PFSK-1 (cell line): ENCODE measurements around the gene COX8C.

ENCODE experiments used
- FOXP2 ChIP-seq: optimal IDR thresholded peaks from 2 replicates; pipeline ENCODE3; 2011; ENCODE audit warnings: borderline replicate concordance, control low read depth, inconsistent platforms; ENCODE audit not compliant: insufficient read depth; ENCODE audit errors: extremely low read length, extremely low read depth
- POLR2AphosphoS5 ChIP-seq: IDR thresholded peaks from 2 replicates; pipeline ENCODE4 v1.6.1; 2012; ENCODE audit warnings: low read depth, mild to moderate bottlenecking, control low read depth, low read length, moderate library complexity
- REST ChIP-seq, 2 experiments: IDR thresholded peaks; 2 replicates each; pipeline versions ENCODE4 v1.6.1 to v1.8.0; 2011 to 2012; ENCODE audit warnings: low read depth in 2 of 2, low read length in 2 of 2, control low read depth in 1 of 2, inconsistent platforms in 1 of 2, mild to moderate bottlenecking in 1 of 2, moderate library complexity in 1 of 2; ENCODE audit not compliant: insufficient read depth in 1 of 2
- SIN3A ChIP-seq: IDR thresholded peaks from 2 replicates; pipeline ENCODE4 v1.6.1; 2012; ENCODE audit warnings: mild to moderate bottlenecking, low read length, moderate library complexity, borderline replicate concordance; ENCODE audit not compliant: insufficient read depth
- TAF1 ChIP-seq: IDR thresholded peaks from 2 replicates; pipeline ENCODE4 v1.6.1; 2012; ENCODE audit warnings: low read length, control low read depth, borderline replicate concordance; ENCODE audit not compliant: insufficient read depth

Gene COX8C

GRCh38 chr14:93331728-93332396 lies 15.1 kb upstream of the COX8C start:
- TF ChIP-seq TAF1 = no peak
- no peak for TF ChIP-seq FOXP2
- no peak for TF ChIP-seq REST (IDR thresholded peaks at IDR 0.05; ENCODE audit: insufficient read depth in 1 of 2, low read depth in 2 of 2, low read length in 2 of 2)
- TF ChIP-seq POLR2AphosphoS5 = no peak
- TF ChIP-seq SIN3A = no peak; the same call in 1 of the 2 replicates

DNA sequence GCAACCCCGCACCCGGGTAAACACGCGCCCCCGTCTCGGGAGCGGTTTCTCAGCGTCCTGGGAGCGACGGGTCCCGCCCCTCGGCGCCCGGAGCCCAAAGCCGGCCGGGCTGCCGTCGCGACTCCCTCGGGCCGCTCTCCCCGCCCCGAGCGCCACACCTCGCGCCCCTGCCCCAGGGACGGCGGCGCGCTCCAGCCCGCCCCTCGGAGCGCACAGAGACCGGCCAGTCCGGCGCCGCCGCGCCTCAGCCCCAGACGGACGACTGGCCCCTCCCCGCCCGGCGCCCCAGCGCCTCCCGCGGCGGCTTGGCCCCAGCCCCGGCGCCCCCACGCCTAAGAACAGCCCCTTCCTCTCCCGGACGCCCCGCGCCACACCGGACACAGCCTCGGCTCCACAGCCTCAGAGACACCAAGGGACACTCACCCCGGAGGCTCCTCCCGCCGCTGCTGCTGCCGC lies 14.6 kb upstream of the COX8C start:
- TF ChIP-seq FOXP2 (no peak), REST (IDR thresholded peaks at IDR 0.05; ENCODE audit: insufficient read depth in 1 of 2, low read depth in 2 of 2, low read length in 2 of 2) (no peak), POLR2AphosphoS5 (no peak), TAF1 (no peak), SIN3A (no peak)

DNA sequence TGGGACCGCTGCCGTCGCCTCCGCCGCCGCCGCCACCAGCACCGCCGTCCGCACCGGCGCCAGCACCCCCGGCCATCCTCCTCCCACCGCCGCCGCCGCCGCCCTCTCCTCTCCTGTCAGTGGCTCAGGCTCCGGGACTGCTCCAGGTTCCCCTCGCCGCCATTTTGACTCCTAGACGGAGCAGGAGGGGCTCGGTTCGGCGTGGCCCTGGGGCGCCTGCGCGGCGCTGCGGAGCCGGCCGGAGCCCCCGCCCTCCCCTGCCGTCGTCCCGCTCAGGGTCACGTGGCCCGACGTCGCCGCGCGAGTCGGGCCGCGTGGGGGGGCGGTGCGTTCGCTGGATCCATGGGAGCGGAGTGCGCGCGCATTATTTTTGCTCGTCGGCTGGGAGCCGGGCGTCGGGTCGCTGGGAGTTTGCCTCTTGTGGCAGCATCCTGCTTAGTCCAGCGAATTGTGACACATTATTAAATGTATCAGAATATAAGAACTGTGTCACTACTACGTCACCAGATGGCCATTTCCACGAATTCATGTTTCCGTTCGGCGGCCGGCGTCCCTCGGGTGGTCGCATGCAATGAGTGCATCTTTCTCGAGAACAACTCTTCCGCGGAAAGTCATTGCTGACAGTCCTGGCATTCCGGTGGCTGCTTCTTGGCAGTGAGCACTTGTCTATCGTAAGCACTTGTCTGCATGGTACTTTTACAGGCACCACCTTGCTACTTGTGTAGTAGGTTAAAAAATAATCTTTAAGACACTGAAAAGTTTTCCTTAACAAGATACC lies 13.9 kb upstream of the COX8C start, which contains the start of gene BTBD7:
BTBD7 (minus strand) TSS at position 184 of the 778 bp plus-strand sequence. CDS start 36,985 bp downstream, outside the sequence.
- no peak for TF ChIP-seq SIN3A
- no peak for TF ChIP-seq FOXP2
- peak; percentile 19; the same call in 1 of the 2 replicates for TF ChIP-seq POLR2AphosphoS5

DNA sequence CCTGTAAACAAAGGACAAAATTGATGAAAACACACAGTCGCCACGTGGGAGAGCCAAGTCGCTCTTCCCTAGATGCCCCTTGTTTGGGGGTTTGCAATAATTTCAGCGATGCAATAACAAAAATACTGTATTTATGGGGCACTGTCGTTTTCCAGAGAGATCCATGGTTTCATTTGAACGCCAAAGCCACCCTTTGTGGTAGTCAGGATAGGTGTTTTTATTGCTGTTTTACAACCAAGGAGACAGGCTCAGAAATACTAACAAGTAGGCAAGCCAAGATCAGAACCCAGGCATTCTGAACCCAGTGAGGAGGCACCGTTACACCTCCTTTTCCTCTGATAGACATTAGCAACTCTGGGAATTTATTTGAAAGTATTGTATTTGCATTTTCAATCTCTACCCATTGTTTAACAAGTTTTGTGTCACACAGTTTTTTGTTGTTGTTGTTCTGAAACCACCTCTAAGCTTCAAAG lies 13.3 kb upstream of the COX8C start:
- TF ChIP-seq REST (IDR thresholded peaks at IDR 0.05; ENCODE audit: insufficient read depth in 1 of 2, low read depth in 2 of 2, low read length in 2 of 2) (no peak), SIN3A (no peak), POLR2AphosphoS5 (no peak), TAF1 (no peak), FOXP2 (no peak)

DNA sequence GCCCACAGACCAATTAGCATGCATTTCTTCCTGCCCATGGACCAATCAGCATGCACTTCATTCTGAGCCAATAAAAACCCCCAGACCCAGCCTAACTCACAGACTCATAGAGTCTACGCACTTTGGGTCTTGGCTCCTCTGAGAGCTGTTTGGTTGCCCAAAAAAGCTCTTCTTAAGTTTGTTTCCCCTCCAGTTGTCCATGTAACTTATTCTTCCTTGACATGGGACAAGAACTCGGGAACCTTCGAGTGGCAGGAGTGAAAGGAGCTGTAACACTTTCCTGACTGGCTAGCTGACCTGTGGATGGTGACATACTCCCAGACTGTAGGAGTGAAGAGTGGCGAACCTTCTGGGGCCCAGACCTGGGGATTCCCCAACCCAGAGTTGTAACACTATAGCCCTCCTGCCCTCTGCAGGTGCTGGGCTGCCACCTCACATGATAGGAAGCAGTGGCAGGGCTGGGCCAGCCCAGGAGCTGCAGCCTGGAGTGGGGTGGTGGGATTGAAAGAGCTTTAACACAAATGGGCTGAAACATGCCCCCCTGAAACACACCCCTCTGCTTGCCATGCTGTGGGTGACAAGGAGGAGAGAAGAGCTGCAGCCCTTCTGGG lies 9.7 kb upstream of the COX8C start:
- TF ChIP-seq POLR2AphosphoS5 (no peak), TAF1 (no peak), REST (IDR thresholded peaks at IDR 0.05; ENCODE audit: insufficient read depth in 1 of 2, low read depth in 2 of 2, low read length in 2 of 2) (no peak), FOXP2 (no peak), SIN3A (no peak)
